WTC11 (cell line): ENCODE measurements around the gene OR11G2.

ENCODE experiments used
- TF ChIP-seq, protein P1 (sequence below): sonication (generic); formaldehyde crosslinking; IDR thresholded peaks from 2 replicates; pipeline ENCODE4 v1.8.1; 2022; ENCODE audit warnings: mild to moderate bottlenecking, moderate library complexity, missing genetic modification reagents
- TF ChIP-seq, protein P2 (sequence below): fragments of 200-600 bp; IDR thresholded peaks from 2 replicates; pipeline ENCODE4 v1.8.0; 2022; ENCODE audit warnings: antibody characterized with exemption

- TF ChIP-seq, protein P1, sequence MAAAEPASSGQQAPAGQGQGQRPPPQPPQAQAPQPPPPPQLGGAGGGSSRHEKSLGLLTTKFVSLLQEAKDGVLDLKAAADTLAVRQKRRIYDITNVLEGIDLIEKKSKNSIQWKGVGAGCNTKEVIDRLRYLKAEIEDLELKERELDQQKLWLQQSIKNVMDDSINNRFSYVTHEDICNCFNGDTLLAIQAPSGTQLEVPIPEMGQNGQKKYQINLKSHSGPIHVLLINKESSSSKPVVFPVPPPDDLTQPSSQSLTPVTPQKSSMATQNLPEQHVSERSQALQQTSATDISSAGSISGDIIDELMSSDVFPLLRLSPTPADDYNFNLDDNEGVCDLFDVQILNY = no peak
- TF ChIP-seq, protein P2, sequence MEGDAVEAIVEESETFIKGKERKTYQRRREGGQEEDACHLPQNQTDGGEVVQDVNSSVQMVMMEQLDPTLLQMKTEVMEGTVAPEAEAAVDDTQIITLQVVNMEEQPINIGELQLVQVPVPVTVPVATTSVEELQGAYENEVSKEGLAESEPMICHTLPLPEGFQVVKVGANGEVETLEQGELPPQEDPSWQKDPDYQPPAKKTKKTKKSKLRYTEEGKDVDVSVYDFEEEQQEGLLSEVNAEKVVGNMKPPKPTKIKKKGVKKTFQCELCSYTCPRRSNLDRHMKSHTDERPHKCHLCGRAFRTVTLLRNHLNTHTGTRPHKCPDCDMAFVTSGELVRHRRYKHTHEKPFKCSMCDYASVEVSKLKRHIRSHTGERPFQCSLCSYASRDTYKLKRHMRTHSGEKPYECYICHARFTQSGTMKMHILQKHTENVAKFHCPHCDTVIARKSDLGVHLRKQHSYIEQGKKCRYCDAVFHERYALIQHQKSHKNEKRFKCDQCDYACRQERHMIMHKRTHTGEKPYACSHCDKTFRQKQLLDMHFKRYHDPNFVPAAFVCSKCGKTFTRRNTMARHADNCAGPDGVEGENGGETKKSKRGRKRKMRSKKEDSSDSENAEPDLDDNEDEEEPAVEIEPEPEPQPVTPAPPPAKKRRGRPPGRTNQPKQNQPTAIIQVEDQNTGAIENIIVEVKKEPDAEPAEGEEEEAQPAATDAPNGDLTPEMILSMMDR = no peak
Observed at GRCh38 chr14:20204721-20205120, 14.0 kb downstream of the OR11G2 start.
